Measurements from ENCODE around the gene LRP1.

GRCh38 chr12:57161491-57161890 is 33.2 kb downstream of the LRP1 start:
- TF ChIP-seq POLR2A (IDR thresholded peaks at IDR 0.05) (no peak), CTCF (IDR thresholded peaks at IDR 0.05) (no peak)

Measured in gastroesophageal sphincter (tissue), 3 donors.